Activated B cell treated with CpG ODN at 0.5 μM for 24 hours (primary cell): ENCODE results near the gene UTS2B. TPM values are rescaled to one million over a fixed set of nuclear protein-coding genes. Genes with fewer than 3 reads are reported as not detected.

Experiments used
- ATAC-seq: fragments of 200-7000 bp; cut with Tn5 transposase; one replicate; pipeline ENCODE4 v1.10.0; 2021; ENCODE audit warnings: low read depth, mild to moderate bottlenecking, moderate library complexity
- CTCF ChIA-PET: fragments of 350-600 bp; sonication (Branson Sonifier 250); formaldehyde crosslinking; loops from one replicate; lab custom pipeline; 2021; ENCODE audit warnings: antibody characterized with exemption; lab: Charles Lee
- POLR2A ChIA-PET: fragments of 350-600 bp; sonication (Branson Sonifier 250); formaldehyde crosslinking; loops from one replicate; lab custom pipeline; 2021; ENCODE audit warnings: antibody characterized with exemption; lab: Charles Lee
- DNase-seq: peaks from one replicate; pipeline ENCODE4 v3.0.0; 2022
- H3K27ac Mint-ChIP-seq: one replicate; pipeline ENCODE4 v1.8.0; 2020; ENCODE audit warnings: mixed read lengths
- H3K27me3 Mint-ChIP-seq: one replicate; pipeline ENCODE4 v1.8.0; 2021; ENCODE audit warnings: mixed read lengths
- H3K36me3 Mint-ChIP-seq: one replicate; pipeline ENCODE4 v1.8.0; 2021; ENCODE audit warnings: low read depth, mixed read lengths
- H3K4me1 Mint-ChIP-seq: one replicate; pipeline ENCODE4 v1.8.0; 2021; ENCODE audit warnings: mixed read lengths
- H3K4me3 Mint-ChIP-seq: one replicate; pipeline ENCODE4 v1.8.0; 2020; ENCODE audit warnings: mild to moderate bottlenecking, mixed read lengths
- H3K9me3 Mint-ChIP-seq: one replicate; pipeline ENCODE4 v1.8.0; 2020; ENCODE audit warnings: mixed read lengths
- intact Hi-C: fragments of 100-400 bp; cut with micrococcal nuclease; formaldehyde crosslinking; loops from one replicate; pipeline ENCODE4 v1.15.1; 2024
- total RNA-seq: library from RNA; stranded (reverse); gene quantifications from 2 replicates; pipeline ENCODE4 v1.2.3, GENCODE V29; 2022
- TF ChIP-seq, protein P1 (sequence below): fragments of 200-600 bp; IDR thresholded peaks from one replicate; pipeline ENCODE4 v1.8.0; 2022; ENCODE audit warnings: antibody characterized with exemption, mild to moderate bottlenecking

UTS2B gene
- total RNA-seq, 1 donor from 2014 or later, result 2.1 TPM

DNA sequence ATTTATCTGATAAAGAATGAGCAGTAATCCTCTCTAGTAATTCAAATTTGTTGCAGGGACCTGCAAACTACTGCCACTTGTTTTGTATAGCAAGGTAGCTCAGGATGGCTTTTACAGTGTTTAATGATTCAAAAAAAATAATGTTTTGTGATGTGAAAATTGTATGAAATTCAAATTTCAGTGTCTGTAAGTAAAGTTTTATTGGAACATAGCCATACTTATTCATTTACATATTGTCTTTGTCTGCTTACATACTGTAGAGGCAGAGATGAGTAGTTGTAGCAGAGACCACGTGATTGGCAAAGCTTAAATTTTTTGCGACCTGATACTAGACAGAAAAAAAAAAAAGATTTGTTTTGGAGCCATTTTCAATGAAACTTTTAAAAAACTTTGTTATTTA is 6.5 kb upstream of the UTS2B start:
- ATAC-seq (no peak), DNase-seq (no peak)
- TF ChIP-seq, protein P1, sequence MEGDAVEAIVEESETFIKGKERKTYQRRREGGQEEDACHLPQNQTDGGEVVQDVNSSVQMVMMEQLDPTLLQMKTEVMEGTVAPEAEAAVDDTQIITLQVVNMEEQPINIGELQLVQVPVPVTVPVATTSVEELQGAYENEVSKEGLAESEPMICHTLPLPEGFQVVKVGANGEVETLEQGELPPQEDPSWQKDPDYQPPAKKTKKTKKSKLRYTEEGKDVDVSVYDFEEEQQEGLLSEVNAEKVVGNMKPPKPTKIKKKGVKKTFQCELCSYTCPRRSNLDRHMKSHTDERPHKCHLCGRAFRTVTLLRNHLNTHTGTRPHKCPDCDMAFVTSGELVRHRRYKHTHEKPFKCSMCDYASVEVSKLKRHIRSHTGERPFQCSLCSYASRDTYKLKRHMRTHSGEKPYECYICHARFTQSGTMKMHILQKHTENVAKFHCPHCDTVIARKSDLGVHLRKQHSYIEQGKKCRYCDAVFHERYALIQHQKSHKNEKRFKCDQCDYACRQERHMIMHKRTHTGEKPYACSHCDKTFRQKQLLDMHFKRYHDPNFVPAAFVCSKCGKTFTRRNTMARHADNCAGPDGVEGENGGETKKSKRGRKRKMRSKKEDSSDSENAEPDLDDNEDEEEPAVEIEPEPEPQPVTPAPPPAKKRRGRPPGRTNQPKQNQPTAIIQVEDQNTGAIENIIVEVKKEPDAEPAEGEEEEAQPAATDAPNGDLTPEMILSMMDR, result no peak
- peaks cover 97% of the 10 kb centered on the region for H3K4me1 Mint-ChIP-seq
- H3K4me3 Mint-ChIP-seq, result peak overlapping the region; percentile 64
- H3K27me3 Mint-ChIP-seq, result no peaks in the 10 kb centered on the region
- H3K9me3 Mint-ChIP-seq, result no peaks in the 10 kb centered on the region
- H3K36me3 Mint-ChIP-seq, result peaks cover 17% of the 10 kb centered on the region
- H3K27ac Mint-ChIP-seq, result peak overlapping the region; percentile 79
- CTCF ChIA-PET, result interaction anchor here (1.2 kb wide), 1 partner anchor 17 kb away, joined by 3 read pairs; no protein-coding TSS in a partner anchor
- intact Hi-C loops, result loop anchor here (1.0 kb wide), 1 partner anchor 9 kb away; no protein-coding TSS in a partner anchor
- POLR2A ChIA-PET, result interaction anchor here (0.7 to 1.5 kb wide), 3 partner anchors 18 to 88 kb away, joined by 3 to 5 read pairs (median 4); no protein-coding TSS in a partner anchor

DNA sequence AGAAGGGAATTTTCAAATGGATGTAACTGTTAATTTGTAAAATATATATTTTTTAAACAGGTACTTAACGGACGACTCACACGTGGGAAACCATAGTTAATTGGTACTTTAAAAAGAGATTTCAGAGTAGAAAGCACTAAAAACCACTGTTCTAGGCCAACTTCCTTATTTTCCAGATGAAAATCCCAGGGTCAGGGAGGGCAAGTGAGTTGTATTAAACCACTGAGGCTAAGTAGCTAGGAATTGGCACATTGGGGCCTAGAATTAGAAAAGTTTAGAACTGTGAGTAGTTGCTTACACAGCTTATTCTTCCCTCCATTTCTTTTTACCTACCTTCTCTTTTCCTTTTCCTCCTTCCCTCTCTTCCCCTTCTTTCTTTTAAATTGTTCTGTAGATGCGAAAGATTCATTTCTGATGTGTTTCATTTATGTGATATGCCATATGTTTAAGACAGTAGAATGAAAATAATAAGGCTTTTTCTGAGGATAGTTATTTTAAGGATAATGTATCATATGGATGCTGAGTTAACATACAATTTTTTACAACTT is 4.1 kb upstream of the UTS2B start:
- peaks cover 91% of the 10 kb centered on the region for H3K4me1 Mint-ChIP-seq
- CTCF ChIA-PET, result no interaction called here
- peaks cover 23% of the 10 kb centered on the region for H3K36me3 Mint-ChIP-seq
- peak overlapping the region; percentile 58 for H3K4me3 Mint-ChIP-seq
- ATAC-seq (no peak), DNase-seq (no peak)
- H3K27me3 Mint-ChIP-seq, result no peaks in the 10 kb centered on the region
- intact Hi-C loops, result loop anchor here (1.0 to 5.0 kb wide), 2 partner anchors 38 to 88 kb away; no protein-coding TSS in a partner anchor
- H3K27ac Mint-ChIP-seq, result peak overlapping the region; percentile 77
- TF ChIP-seq, protein P1, result no peak
- POLR2A ChIA-PET, result interaction anchor here (0.6 kb wide), 1 partner anchor 74 kb away, joined by 8 read pairs; no protein-coding TSS in a partner anchor
- no peaks in the 10 kb centered on the region for H3K9me3 Mint-ChIP-seq

DNA sequence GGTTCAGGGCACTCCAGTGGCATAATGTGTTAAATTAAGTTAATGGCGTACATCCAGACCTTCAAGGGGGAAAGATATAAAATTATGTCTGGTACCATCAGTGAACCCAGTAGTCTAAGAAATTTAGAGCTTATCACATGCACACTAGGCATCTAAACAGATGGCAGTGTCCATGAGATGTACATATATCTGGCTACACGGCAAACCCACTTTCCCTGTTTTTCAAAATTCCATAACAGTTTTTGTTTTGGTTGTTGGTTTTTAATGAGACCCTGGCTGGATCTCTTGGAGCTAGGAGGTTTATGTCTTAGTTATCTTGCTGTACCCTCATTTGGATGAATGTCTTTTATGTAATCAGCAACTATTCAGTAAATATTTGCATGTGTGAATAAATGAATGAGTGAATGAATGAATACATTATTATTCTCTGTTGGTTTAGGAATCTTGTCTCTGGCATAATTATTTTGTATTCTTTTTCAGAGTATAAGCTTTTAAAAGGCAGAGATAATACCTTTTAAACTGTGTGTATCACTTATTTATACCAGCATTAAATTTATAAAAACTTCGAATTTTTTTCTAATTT is 3.1 kb upstream of the UTS2B start:
- TF ChIP-seq, protein P1, result no peak
- ChIA-PET POLR2A (interaction anchor here (0.6 to 0.9 kb wide), 2 partner anchors 32 to 39 kb away, joined by 3 read pairs; no protein-coding TSS in a partner anchor), CTCF (interaction anchor here (2.4 kb wide), 1 partner anchor 89 kb away, joined by 11 read pairs; no protein-coding TSS in a partner anchor)
- H3K27ac Mint-ChIP-seq, result peak overlapping the region; percentile 76
- peaks cover 23% of the 10 kb centered on the region for H3K36me3 Mint-ChIP-seq
- intact Hi-C loops, result loop anchor here (5.0 kb wide), 1 partner anchor 39 kb away; no protein-coding TSS in a partner anchor
- no peaks in the 10 kb centered on the region for H3K9me3 Mint-ChIP-seq
- DNase-seq (no peak), ATAC-seq (no peak)
- H3K4me3 Mint-ChIP-seq, result peak overlapping the region; percentile 93
- H3K4me1 Mint-ChIP-seq, result peaks cover 86% of the 10 kb centered on the region
- no peaks in the 10 kb centered on the region for H3K27me3 Mint-ChIP-seq

DNA sequence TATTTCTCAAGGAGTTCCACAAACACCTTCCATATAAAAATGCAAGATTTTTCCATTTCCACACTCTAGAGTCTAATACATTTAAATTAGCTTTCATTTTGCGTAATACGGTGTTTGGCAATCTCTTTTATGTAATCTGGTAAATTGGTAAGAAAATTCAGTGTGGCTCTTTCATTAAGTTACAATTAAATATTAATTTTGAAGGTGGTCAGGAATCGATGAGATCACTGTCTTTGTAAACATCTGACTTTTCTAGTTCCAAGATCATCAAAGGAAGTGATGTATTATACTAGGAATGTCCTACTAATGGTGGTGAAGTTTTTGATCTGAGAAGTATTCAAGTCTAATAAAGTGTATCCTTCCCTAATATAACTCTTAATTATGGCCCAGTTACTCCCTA is 1.1 kb upstream of the UTS2B start:
- TF ChIP-seq, protein P1, result no peak
- peaks cover 77% of the 10 kb centered on the region for H3K4me1 Mint-ChIP-seq
- H3K36me3 Mint-ChIP-seq, result peaks cover 21% of the 10 kb centered on the region
- H3K9me3 Mint-ChIP-seq, result no peaks in the 10 kb centered on the region
- H3K27ac Mint-ChIP-seq, result peak overlapping the region; percentile 91
- ATAC-seq, result no peak
- CTCF ChIA-PET, result interaction anchor here (2.4 kb wide), 1 partner anchor 87 kb away, joined by 11 read pairs; no protein-coding TSS in a partner anchor
- peak overlapping the region; percentile 93 for H3K4me3 Mint-ChIP-seq
- no peaks in the 10 kb centered on the region for H3K27me3 Mint-ChIP-seq
- intact Hi-C loops, result loop anchor here (5.0 kb wide), 1 partner anchor 41 kb away; no protein-coding TSS in a partner anchor
- no peak for DNase-seq
- POLR2A ChIA-PET, result interaction anchor here (0.9 to 3.7 kb wide), 6 partner anchors 13 to 62 kb away, joined by 3 to 33 read pairs (median 4); no protein-coding TSS in a partner anchor
